CD4-positive, alpha-beta T cell (primary cell): ENCODE measurements around the gene PLK3. TPM values are rescaled to one million over a fixed set of nuclear protein-coding genes. Genes with fewer than 3 reads are reported as not detected.

Source experiments
- ATAC-seq: fragments of 200-7000 bp; cut with Tn5 transposase; one replicate; pipeline ENCODE4 v1.10.0; 2022; ENCODE audit warnings: mild to moderate bottlenecking; ENCODE audit not compliant: poor library complexity
- CTCF ChIA-PET: fragments of 350-600 bp; sonication (Branson Sonifier 250); formaldehyde crosslinking; loops from one replicate; lab custom pipeline; 2021; ENCODE audit warnings: antibody characterized with exemption, inconsistent platforms; lab: Charles Lee
- POLR2A ChIA-PET: fragments of 350-600 bp; sonication (Branson Sonifier 250); formaldehyde crosslinking; loops from one replicate; lab custom pipeline; 2021; ENCODE audit warnings: antibody characterized with exemption, inconsistent platforms; lab: Charles Lee
- DNase-seq, 14 experiments: peaks; one replicate each; pipeline ENCODE4 v3.0.0-alpha.2; 2013 to 2020; ENCODE audit warnings: mixed read lengths in 2 of 14
- H3K27ac ChIP-seq, 2 donors: one replicate each; pipeline versions ENCODE4 v1.5.1 to v1.7.0; 2013; ENCODE audit warnings: low read length in 2 of 2, low read depth in 1 of 2, mild to moderate bottlenecking in 1 of 2
- H3K27me3 ChIP-seq, 2 experiments: 1 replicate in 1 of 2; 2 replicates in 1 of 2; pipeline versions ENCODE4 v1.6.1 to v1.7.0; 2013; ENCODE audit warnings: low read length in 2 of 2, control low read depth in 1 of 2, mild to moderate bottlenecking in 1 of 2, moderate library complexity in 1 of 2; ENCODE audit not compliant: insufficient read depth in 2 of 2, control insufficient read depth in 1 of 2
- H3K36me3 ChIP-seq: one replicate; pipeline ENCODE4 v1.6.1; 2013; ENCODE audit warnings: low read length, control low read depth; ENCODE audit not compliant: insufficient read depth
- H3K4me1 ChIP-seq: one replicate; pipeline ENCODE4 v1.6.1; 2013; ENCODE audit warnings: low read length, control low read depth; ENCODE audit not compliant: insufficient read depth
- H3K4me3 ChIP-seq: one replicate; pipeline ENCODE4 v1.5.1; 2013; ENCODE audit warnings: mild to moderate bottlenecking, low read length, moderate library complexity
- H3K9me3 ChIP-seq, 2 experiments: 1 replicate in 1 of 2; 2 replicates in 1 of 2; pipeline versions ENCODE4 v1.6.1 to v1.7.0; 2013; ENCODE audit warnings: low read length in 2 of 2, mild to moderate bottlenecking in 2 of 2, control low read depth in 1 of 2, moderate library complexity in 1 of 2; ENCODE audit not compliant: control insufficient read depth in 1 of 2, insufficient read depth in 1 of 2
- H3K27ac Mint-ChIP-seq: one replicate; pipeline ENCODE4 v1.8.0; 2020; ENCODE audit warnings: mixed read lengths
- H3K27me3 Mint-ChIP-seq: one replicate; pipeline ENCODE4 v1.8.0; 2021; ENCODE audit warnings: mixed read lengths
- H3K36me3 Mint-ChIP-seq: one replicate; pipeline ENCODE4 v1.8.0; 2021; ENCODE audit warnings: low read depth, mixed read lengths
- H3K4me1 Mint-ChIP-seq: one replicate; pipeline ENCODE4 v1.8.0; 2021; ENCODE audit warnings: low read depth, mixed read lengths
- H3K4me3 Mint-ChIP-seq: one replicate; pipeline ENCODE4 v1.8.0; 2020; ENCODE audit warnings: mild to moderate bottlenecking, mixed read lengths
- H3K9me3 Mint-ChIP-seq: one replicate; pipeline ENCODE4 v1.8.0; 2020; ENCODE audit warnings: mixed read lengths
- intact Hi-C, 2 experiments: fragments of 100-400 bp; cut with DNase I in 1 of 2; cut with micrococcal nuclease in 1 of 2; formaldehyde crosslinking; loops; one replicate each; pipeline versions ENCODE4 v1.15.1 to v1.9.0; 2023 to 2025; cut with DNase I, micrococcal nuclease
- total RNA-seq, 174 experiments: library from RNA in 2 of 174; stranded (reverse) in 2 of 174; gene quantifications; one replicate each; pipeline ENCODE4 v1.2.3 and lab custom pipeline; 2021 to 2026
- TF ChIP-seq, protein P1 (sequence below): fragments of 200-600 bp; IDR thresholded peaks from one replicate; pipeline ENCODE4 v1.8.0; 2022; ENCODE audit warnings: antibody characterized with exemption, mild to moderate bottlenecking

Gene PLK3
- total RNA-seq, 2 experiments from 2014 or later = 794 TPM

- TF ChIP-seq, protein P1, sequence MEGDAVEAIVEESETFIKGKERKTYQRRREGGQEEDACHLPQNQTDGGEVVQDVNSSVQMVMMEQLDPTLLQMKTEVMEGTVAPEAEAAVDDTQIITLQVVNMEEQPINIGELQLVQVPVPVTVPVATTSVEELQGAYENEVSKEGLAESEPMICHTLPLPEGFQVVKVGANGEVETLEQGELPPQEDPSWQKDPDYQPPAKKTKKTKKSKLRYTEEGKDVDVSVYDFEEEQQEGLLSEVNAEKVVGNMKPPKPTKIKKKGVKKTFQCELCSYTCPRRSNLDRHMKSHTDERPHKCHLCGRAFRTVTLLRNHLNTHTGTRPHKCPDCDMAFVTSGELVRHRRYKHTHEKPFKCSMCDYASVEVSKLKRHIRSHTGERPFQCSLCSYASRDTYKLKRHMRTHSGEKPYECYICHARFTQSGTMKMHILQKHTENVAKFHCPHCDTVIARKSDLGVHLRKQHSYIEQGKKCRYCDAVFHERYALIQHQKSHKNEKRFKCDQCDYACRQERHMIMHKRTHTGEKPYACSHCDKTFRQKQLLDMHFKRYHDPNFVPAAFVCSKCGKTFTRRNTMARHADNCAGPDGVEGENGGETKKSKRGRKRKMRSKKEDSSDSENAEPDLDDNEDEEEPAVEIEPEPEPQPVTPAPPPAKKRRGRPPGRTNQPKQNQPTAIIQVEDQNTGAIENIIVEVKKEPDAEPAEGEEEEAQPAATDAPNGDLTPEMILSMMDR = no peak
- ChIA-PET CTCF (no interaction called here), POLR2A (interaction anchor here (1.2 kb wide), 1 partner anchor 39 kb away, joined by 3 read pairs; no protein-coding TSS in a partner anchor)
- Histone ChIP-seq H3K36me3 (peaks cover 6% of the 10 kb centered on the region), H3K4me1 (peaks cover 7% of the 10 kb centered on the region), H3K27ac (no peak overlapping the region), H3K4me3 (no peak overlapping the region), H3K9me3 (peaks cover 0 to under 1% of the 10 kb centered on the region in 2 experiments), H3K27me3 (peaks cover 0 to under 1% of the 10 kb centered on the region in 2 experiments)
- peaks cover 10% of the 10 kb centered on the region for H3K27me3 Mint-ChIP-seq
- H3K4me1 Mint-ChIP-seq = peaks cover under 1% of the 10 kb centered on the region
- intact Hi-C loops = no loop called here
- no peak overlapping the region for H3K4me3 Mint-ChIP-seq
- ATAC-seq = no peak
- H3K36me3 Mint-ChIP-seq = peaks cover 25% of the 10 kb centered on the region
- DNase-seq = no peak
- no peaks in the 10 kb centered on the region for H3K9me3 Mint-ChIP-seq
- no peak overlapping the region for H3K27ac Mint-ChIP-seq
Measured at GRCh38 chr1:44847845-44848244, 47.7 kb downstream of the PLK3 start.

GRCh38 chr1:44848456-44849181 is 48.4 kb downstream of the PLK3 start:
- Mint-ChIP-seq H3K4me3 (no peak overlapping the region), H3K27me3 (peaks cover 10% of the 10 kb centered on the region), H3K36me3 (peaks cover 27% of the 10 kb centered on the region), H3K9me3 (no peaks in the 10 kb centered on the region), H3K4me1 (no peaks in the 10 kb centered on the region), H3K27ac (no peak overlapping the region)
- Histone ChIP-seq H3K4me1 (no peaks in the 10 kb centered on the region), H3K27ac (no peak overlapping the region), H3K9me3 (no peaks in the 10 kb centered on the region), H3K27me3 (no peaks in the 10 kb centered on the region), H3K36me3 (peaks cover 6% of the 10 kb centered on the region), H3K4me3 (no peak overlapping the region)
- POLR2A ChIA-PET = interaction anchor here (0.6 to 1.2 kb wide), 3 partner anchors 29 to 162 kb away, joined by 3 to 4 read pairs (median 4); no protein-coding TSS in a partner anchor
- TF ChIP-seq, protein P1 = no peak
- intact Hi-C loops = no loop called here
- no peak for ATAC-seq
- CTCF ChIA-PET = no interaction called here
- DNase-seq = no peak

GRCh38 chr1:44849575-44850132 is 49.5 kb downstream of the PLK3 start:
- H3K27ac ChIP-seq = no peak overlapping the region
- ChIA-PET POLR2A (interaction anchor here (0.8 kb wide), 1 partner anchor 30 kb away, joined by 4 read pairs; no protein-coding TSS in a partner anchor), CTCF (no interaction called here)
- H3K27me3 ChIP-seq = no peaks in the 10 kb centered on the region
- H3K9me3 ChIP-seq = no peaks in the 10 kb centered on the region
- Mint-ChIP-seq H3K27ac (no peak overlapping the region), H3K36me3 (peaks cover 34% of the 10 kb centered on the region), H3K27me3 (peaks cover 2% of the 10 kb centered on the region), H3K9me3 (no peaks in the 10 kb centered on the region), H3K4me3 (no peak overlapping the region), H3K4me1 (no peaks in the 10 kb centered on the region)
- ATAC-seq (no peak), DNase-seq (no peak)
- no peaks in the 10 kb centered on the region for H3K4me1 ChIP-seq
- TF ChIP-seq, protein P1 = no peak
- peaks cover 6% of the 10 kb centered on the region for H3K36me3 ChIP-seq
- intact Hi-C loops = no loop called here
- no peak overlapping the region for H3K4me3 ChIP-seq
